NT2/D1 (cell line): ENCODE measurements around the gene SRGAP3.

ENCODE experiments used
- DNase-seq: peaks from one replicate; pipeline ENCODE4 v3.0.0-alpha.2; 2011; ENCODE audit warnings: low read depth, low spot score
- H3K27me3 ChIP-seq: 2 replicates; pipeline ENCODE4 v1.6.0; 2011; ENCODE audit warnings: mild to moderate bottlenecking; ENCODE audit not compliant: insufficient read length, insufficient read depth
- H3K36me3 ChIP-seq: 2 replicates; pipeline ENCODE4 v1.6.1; 2011; ENCODE audit warnings: mild to moderate bottlenecking, low read length, mixed read lengths; ENCODE audit not compliant: insufficient read depth, insufficient read length
- H3K4me1 ChIP-seq: 2 replicates; pipeline ENCODE4 v1.5.1; 2011; ENCODE audit not compliant: insufficient read depth, insufficient read length
- H3K4me3 ChIP-seq: 2 replicates; pipeline ENCODE4 v1.5.1; 2011; ENCODE audit warnings: low read depth; ENCODE audit not compliant: insufficient read length
- H3K9ac ChIP-seq: 2 replicates; pipeline ENCODE4 v1.6.0; 2011; ENCODE audit warnings: low read depth; ENCODE audit not compliant: insufficient read length
- H3K9me3 ChIP-seq: 2 replicates; pipeline ENCODE4 v1.5.1; 2011; ENCODE audit warnings: mild to moderate bottlenecking, low read length; ENCODE audit not compliant: insufficient read depth
- SUZ12 ChIP-seq: IDR thresholded peaks from 2 replicates; pipeline ENCODE4 v1.6.1; 2011; ENCODE audit not compliant: insufficient read length, insufficient read depth; ENCODE audit errors: extremely low read depth
- YY1 ChIP-seq: IDR thresholded peaks from 2 replicates; pipeline ENCODE4 v1.6.1; 2011; ENCODE audit not compliant: insufficient read length, insufficient read depth
- ZNF274 ChIP-seq: IDR thresholded peaks from 2 replicates; pipeline ENCODE4 v1.6.1; 2011; ENCODE audit warnings: mild to moderate bottlenecking, low read depth, low read length

SRGAP3 gene

DNA sequence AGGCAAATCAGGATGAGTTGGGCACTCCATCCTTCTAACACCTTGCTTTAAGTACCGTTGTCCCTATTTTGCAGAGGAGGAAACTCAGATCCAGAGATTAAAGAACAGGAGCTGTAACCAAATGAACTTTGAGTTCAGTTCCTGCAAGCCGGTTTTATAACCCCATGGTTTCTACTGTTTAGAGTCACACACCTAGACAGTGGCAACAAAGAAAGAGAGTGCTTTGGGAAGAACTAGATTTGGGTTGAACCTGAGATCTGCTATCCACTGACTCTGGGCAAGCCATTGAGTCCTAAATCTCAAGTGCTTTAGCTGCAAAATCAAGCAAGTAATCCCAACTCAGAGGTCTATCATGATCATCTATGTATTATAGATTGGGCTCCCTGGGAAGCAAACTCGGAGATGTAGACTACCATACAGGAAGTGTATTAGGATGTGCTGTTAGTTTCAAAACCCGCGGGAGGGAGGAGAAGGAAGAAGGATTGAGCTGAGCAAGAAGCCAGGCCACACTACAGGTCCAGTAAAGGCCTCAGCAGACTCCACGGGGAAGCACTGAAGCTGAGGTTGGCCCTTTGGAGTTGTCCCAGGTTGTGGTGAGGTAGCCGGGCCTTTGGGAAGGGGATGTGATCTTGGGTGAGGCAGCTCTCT lies 42.2 kb downstream of the SRGAP3 start:
- no peak for DNase-seq
- Histone ChIP-seq H3K4me1 (peaks cover 7% of the 10 kb centered on the region), H3K9me3 (no peaks in the 10 kb centered on the region), H3K4me3 (no peak overlapping the region), H3K9ac (no peak overlapping the region), H3K27me3 (no peaks in the 10 kb centered on the region), H3K36me3 (no peaks in the 10 kb centered on the region)
- no peak for TF ChIP-seq YY1
- TF ChIP-seq SUZ12, result no peak
- TF ChIP-seq ZNF274, result no peak

DNA sequence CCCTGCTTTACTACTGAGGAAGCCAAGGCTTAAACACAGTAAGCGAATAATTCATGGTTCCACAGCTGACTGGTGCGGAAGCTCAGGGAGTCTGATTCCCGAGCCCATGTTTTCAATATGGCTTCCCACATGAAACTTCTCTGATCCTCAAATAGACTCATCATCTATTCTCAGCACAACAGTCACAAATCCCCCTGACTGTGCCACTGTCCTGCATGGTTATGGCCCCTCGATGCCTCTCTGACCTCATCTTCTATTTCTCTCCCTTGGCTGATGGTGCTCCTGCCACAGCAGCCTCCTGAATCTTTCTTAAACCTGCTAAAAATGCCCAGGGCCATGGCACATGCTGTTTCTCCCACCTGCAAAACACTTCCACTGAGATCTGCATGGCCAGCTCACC lies 43.2 kb downstream of the SRGAP3 start:
- no peaks in the 10 kb centered on the region for H3K36me3 ChIP-seq
- TF ChIP-seq SUZ12, result no peak
- no peak for TF ChIP-seq ZNF274
- TF ChIP-seq YY1, result no peak
- peaks cover 7% of the 10 kb centered on the region for H3K4me1 ChIP-seq
- H3K27me3 ChIP-seq, result no peaks in the 10 kb centered on the region
- H3K9me3 ChIP-seq, result no peaks in the 10 kb centered on the region
- no peak for DNase-seq
- H3K4me3 ChIP-seq, result no peak overlapping the region
- H3K9ac ChIP-seq, result no peak overlapping the region

DNA sequence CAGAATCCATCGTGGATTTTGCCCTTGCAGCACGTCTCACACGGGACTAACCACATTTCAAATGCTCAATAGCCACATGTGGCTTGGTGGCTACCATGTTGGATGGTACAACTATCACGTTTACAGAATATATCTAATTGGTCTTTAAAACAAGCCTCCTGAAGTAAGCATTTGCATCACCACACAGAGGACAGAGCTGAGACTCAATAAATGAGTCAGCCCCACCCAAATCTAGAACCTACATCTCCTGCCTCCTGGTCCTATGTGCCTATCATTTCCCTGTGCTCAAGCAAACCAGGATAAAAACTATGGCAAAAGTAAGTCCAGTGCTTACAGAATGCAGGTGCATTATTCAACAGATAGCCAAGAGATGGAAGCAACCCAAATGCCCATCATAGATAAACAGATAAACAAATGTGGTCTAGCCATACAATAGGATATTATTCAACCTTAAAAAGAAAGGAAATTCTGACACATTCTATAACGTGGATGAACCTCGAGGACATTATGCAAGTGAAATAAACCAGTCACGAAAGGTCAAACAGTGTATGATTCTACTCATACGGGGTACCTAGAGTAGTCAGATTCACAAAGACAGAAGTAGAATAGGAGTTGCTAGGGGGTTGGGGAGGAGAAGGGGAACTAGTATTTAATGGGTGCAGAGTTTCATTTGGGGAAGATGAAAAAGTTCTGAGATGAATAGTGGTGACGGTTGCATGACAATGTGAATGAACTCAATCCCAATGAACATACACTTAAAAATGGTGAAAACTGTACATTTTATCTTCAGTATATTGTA lies 43.9 kb downstream of the SRGAP3 start:
- Histone ChIP-seq H3K4me1 (peaks cover 7% of the 10 kb centered on the region), H3K27me3 (no peaks in the 10 kb centered on the region), H3K9ac (no peak overlapping the region), H3K4me3 (no peak overlapping the region), H3K36me3 (no peaks in the 10 kb centered on the region), H3K9me3 (no peaks in the 10 kb centered on the region; the same call in 1 of the 2 replicates)
- TF ChIP-seq YY1 (no peak), ZNF274 (no peak), SUZ12 (no peak)
- DNase-seq, result no peak

DNA sequence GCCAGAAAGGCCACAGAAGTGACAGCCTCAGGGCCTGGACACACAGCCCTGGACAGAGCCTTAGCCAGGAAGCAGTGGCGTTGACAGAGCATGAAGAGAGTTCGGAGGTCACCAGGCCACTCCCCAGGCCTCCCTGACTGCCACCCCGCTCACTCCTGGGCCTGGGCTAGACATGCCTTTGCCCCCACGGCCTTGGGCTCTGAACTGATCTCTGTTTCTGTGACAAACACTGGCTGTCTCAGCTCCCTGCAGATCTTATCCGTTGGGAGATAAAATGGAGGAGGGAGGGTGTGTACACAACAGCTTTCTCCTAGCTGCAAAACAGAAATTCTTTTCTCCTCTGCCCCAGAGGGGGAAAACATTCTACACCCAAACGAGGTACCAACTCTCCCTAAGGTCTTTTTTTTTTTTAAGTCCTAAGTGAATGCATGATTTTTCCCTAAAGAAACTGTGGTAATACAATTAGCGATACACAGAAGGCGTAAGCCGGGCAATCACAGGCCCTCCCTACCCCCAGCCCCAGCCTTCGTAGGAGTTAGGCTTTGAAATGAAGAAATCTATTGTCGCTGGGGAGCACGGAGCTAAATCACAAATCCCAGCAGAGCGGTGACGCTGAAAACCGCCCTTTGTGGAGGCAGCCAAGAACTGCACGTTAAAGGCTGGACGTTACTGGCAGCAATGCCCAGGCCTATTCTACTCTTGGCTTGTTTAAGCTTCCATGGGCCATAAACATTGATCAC lies 45.0 kb downstream of the SRGAP3 start:
- Histone ChIP-seq H3K9ac (peak overlapping the region; percentile 45), H3K4me3 (no peak overlapping the region), H3K4me1 (peaks cover 7% of the 10 kb centered on the region), H3K36me3 (no peaks in the 10 kb centered on the region), H3K27me3 (no peaks in the 10 kb centered on the region), H3K9me3 (no peaks in the 10 kb centered on the region; the same call in 1 of the 2 replicates)
- TF ChIP-seq ZNF274 (no peak), YY1 (no peak), SUZ12 (no peak)
- DNase-seq, result no peak

DNA sequence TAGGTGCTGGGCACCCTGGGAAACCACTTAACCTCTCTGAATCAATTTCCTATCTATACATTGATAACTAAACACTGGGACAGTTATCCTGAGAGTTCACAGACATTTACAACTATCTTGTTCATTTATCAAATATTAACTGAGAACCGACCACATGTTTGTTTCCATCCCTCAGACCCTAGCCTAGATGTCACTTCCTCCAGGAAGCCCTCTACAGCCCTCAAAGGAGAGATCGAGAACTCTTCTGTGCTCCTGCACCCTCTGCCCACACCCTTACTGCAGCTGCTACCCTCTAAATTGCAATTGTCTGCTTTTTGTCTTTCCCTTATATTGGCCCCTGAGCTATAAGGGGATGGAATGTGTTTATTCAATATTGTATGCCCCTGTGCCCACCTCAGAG lies 46.1 kb downstream of the SRGAP3 start:
- H3K4me3 ChIP-seq, result no peak overlapping the region
- no peaks in the 10 kb centered on the region for H3K27me3 ChIP-seq
- H3K9ac ChIP-seq, result no peak overlapping the region
- TF ChIP-seq SUZ12, result no peak
- TF ChIP-seq YY1, result no peak
- TF ChIP-seq ZNF274, result no peak
- no peaks in the 10 kb centered on the region; the same call in 1 of the 2 replicates for H3K9me3 ChIP-seq
- DNase-seq, result no peak
- no peaks in the 10 kb centered on the region for H3K36me3 ChIP-seq
- H3K4me1 ChIP-seq, result peaks cover 7% of the 10 kb centered on the region

DNA sequence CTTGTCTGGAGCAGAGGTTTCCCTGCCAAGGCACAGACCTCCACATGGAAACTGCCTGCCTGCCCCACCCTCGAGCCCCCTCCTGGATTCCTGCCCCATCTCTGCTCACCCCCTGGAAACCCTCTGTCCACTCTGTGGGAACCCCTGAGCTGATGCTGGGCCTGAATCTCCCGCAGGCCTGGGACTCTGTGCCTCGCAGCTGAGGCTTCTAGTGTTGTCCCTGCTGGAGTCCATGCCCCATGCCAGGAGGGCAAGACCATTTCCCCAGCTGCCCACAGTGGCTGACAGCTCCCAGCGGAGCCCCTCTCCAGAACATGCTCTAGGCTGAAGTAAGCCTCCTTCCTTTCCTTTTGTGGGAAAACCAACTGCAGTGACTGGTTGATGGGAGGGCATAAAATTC lies 46.9 kb downstream of the SRGAP3 start:
- H3K27me3 ChIP-seq, result no peaks in the 10 kb centered on the region
- TF ChIP-seq YY1 (no peak), SUZ12 (no peak), ZNF274 (no peak)
- no peak for DNase-seq
- H3K9me3 ChIP-seq, result no peaks in the 10 kb centered on the region; the same call in 1 of the 2 replicates
- H3K9ac ChIP-seq, result no peak overlapping the region
- H3K4me3 ChIP-seq, result no peak overlapping the region
- peaks cover 7% of the 10 kb centered on the region for H3K4me1 ChIP-seq
- H3K36me3 ChIP-seq, result no peaks in the 10 kb centered on the region

DNA sequence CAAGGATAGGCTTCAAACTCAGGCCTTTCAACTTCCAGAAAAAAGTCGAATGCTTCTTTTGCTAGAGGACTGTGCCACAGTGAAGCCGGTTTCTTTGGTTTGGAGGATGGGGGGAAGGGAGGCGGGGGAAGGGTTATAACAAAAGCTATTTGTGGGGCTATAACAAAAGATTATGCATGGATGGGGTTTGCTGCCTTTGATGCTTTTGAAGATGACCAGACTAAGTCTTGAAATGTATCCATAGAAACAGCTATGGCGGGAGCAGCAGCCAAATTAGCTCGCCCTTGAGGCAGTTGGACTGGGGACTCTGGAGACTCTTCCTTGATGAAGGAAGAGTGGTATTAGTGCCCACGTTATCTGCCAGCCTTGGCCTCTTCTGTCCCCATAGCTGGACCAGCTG lies 47.5 kb downstream of the SRGAP3 start:
- H3K9ac ChIP-seq, result no peak overlapping the region
- no peak overlapping the region for H3K4me3 ChIP-seq
- TF ChIP-seq SUZ12, result no peak
- TF ChIP-seq YY1, result no peak
- TF ChIP-seq ZNF274, result no peak
- DNase-seq, result no peak
- H3K27me3 ChIP-seq, result no peaks in the 10 kb centered on the region
- peaks cover 7% of the 10 kb centered on the region for H3K4me1 ChIP-seq
- H3K9me3 ChIP-seq, result no peaks in the 10 kb centered on the region; the same call in 1 of the 2 replicates
- H3K36me3 ChIP-seq, result no peaks in the 10 kb centered on the region
